ENCODE data around the gene KDM5C.

- TF ChIP-seq CTCF (IDR thresholded peaks at IDR 0.05) (no peak), POLR2A (IDR thresholded peaks at IDR 0.05) (no peak), POLR2AphosphoS5 (IDR thresholded peaks at IDR 0.05) (no peak)
Measured at GRCh38 chrX:53268173-53268572, 43.2 kb upstream of the KDM5C start.

All from breast epithelium (tissue), 3 donors.